SK-N-SH treated with all-trans-retinoic acid at 6 μM for 48 hours (cell line): ENCODE measurements around the gene MTERF1.
A peak's percentile ranks its signal among the peaks of the same experiment; 100 is the strongest.

Experiments used
- ATAC-seq: fragments of 200-7000 bp; cut with Tn5 transposase; 3 replicates; pipeline ENCODE4 v1.9.1; 2020; ENCODE audit warnings: mild to moderate bottlenecking, moderate library complexity
- ARNTL ChIP-seq: fragments of 450-650 bp; formaldehyde crosslinking; IDR thresholded peaks from 2 replicates; pipeline ENCODE4 v1.5.0; 2020; ENCODE audit warnings: low read depth, mild to moderate bottlenecking, moderate library complexity, borderline replicate concordance
- BACH2 ChIP-seq: fragments of 250-450 bp; sonication (Bioruptor Pico); IDR thresholded peaks from 2 replicates; pipeline ENCODE4 v1.9.0; 2021; ENCODE audit warnings: mild to moderate bottlenecking, borderline replicate concordance
- CREB5 ChIP-seq: fragments of 250-450 bp; sonication (Bioruptor Pico); IDR thresholded peaks from 2 replicates; pipeline ENCODE4 v1.5.1; 2020; ENCODE audit warnings: low read depth, mild to moderate bottlenecking, moderate library complexity
- CSRNP3 ChIP-seq: fragments of 250-450 bp; sonication (Bioruptor Pico); IDR thresholded peaks from 2 replicates; pipeline ENCODE4 v1.5.1; 2021; ENCODE audit warnings: mild to moderate bottlenecking, moderate library complexity
- GLIS3 ChIP-seq: fragments of 250-450 bp; sonication (Bioruptor Pico); IDR thresholded peaks from 2 replicates; pipeline ENCODE4 v1.5.0; 2020; ENCODE audit warnings: mild to moderate bottlenecking, moderate library complexity
- ISL1 ChIP-seq: fragments of 250-450 bp; sonication (Bioruptor Pico); IDR thresholded peaks from 2 replicates; pipeline ENCODE4 v2.1.2; 2022; ENCODE audit warnings: mild to moderate bottlenecking, moderate library complexity
- OSR1 ChIP-seq: fragments of 250-450 bp; sonication (Bioruptor Pico); IDR thresholded peaks from 2 replicates; pipeline ENCODE4 v1.8.0; 2022; ENCODE audit warnings: moderate library complexity, mild to moderate bottlenecking, inconsistent platforms
- PATZ1 ChIP-seq: fragments of 250-450 bp; sonication (Bioruptor Pico); IDR thresholded peaks from 2 replicates; pipeline ENCODE4 v1.8.0; 2020; ENCODE audit warnings: mild to moderate bottlenecking, moderate library complexity, borderline replicate concordance
- POU6F1 ChIP-seq: fragments of 250-450 bp; sonication (Bioruptor Pico); IDR thresholded peaks from 2 replicates; pipeline ENCODE4 v1.8.0; 2021; ENCODE audit warnings: low read depth, mild to moderate bottlenecking, moderate library complexity, borderline replicate concordance
- PPARA ChIP-seq: fragments of 250-450 bp; sonication (Bioruptor Pico); IDR thresholded peaks from 2 replicates; pipeline ENCODE4 v1.5.0; 2020; ENCODE audit warnings: mild to moderate bottlenecking, borderline replicate concordance
- RARB ChIP-seq: fragments of 250-450 bp; sonication (Bioruptor Pico); IDR thresholded peaks from 2 replicates; pipeline ENCODE4 v1.8.0; 2021; ENCODE audit warnings: mild to moderate bottlenecking, moderate library complexity
- SNAI2 ChIP-seq: fragments of 250-450 bp; sonication (Bioruptor Pico); IDR thresholded peaks from 2 replicates; pipeline ENCODE4 v1.5.0; 2020; ENCODE audit warnings: mild to moderate bottlenecking, moderate library complexity
- TCF4 ChIP-seq: fragments of 250-450 bp; sonication (Bioruptor Pico); IDR thresholded peaks from 2 replicates; pipeline ENCODE4 v1.8.0; 2021; ENCODE audit warnings: mild to moderate bottlenecking, moderate library complexity, borderline replicate concordance
- TOX ChIP-seq: fragments of 250-450 bp; sonication (Bioruptor Pico); IDR thresholded peaks from 2 replicates; pipeline ENCODE4 v1.8.0; 2021; ENCODE audit warnings: mild to moderate bottlenecking, moderate library complexity, borderline replicate concordance
- TSHZ2 ChIP-seq: fragments of 250-450 bp; sonication (Bioruptor Pico); IDR thresholded peaks from 2 replicates; pipeline ENCODE4 v1.5.0; 2020; ENCODE audit warnings: mild to moderate bottlenecking, moderate library complexity
- ZC3H10 ChIP-seq: fragments of 250-450 bp; sonication (Bioruptor Pico); IDR thresholded peaks from 2 replicates; pipeline ENCODE4 v1.5.1; 2021; ENCODE audit warnings: mild to moderate bottlenecking, moderate library complexity
- ZFP30 ChIP-seq: fragments of 450-650 bp; formaldehyde crosslinking; IDR thresholded peaks from 2 replicates; pipeline ENCODE4 v1.5.0; 2022; ENCODE audit warnings: mild to moderate bottlenecking, moderate library complexity
- ZNF565 ChIP-seq: fragments of 450-650 bp; formaldehyde crosslinking; conservative IDR thresholded peaks from 2 replicates; pipeline ENCODE4 v1.5.0; 2020; ENCODE audit warnings: low read depth, mild to moderate bottlenecking, moderate library complexity
- ZNF70 ChIP-seq: fragments of 450-650 bp; formaldehyde crosslinking; IDR thresholded peaks from 2 replicates; pipeline ENCODE4 v1.5.0; 2020; ENCODE audit warnings: mild to moderate bottlenecking, moderate library complexity
- ZNF8 ChIP-seq: fragments of 450-650 bp; formaldehyde crosslinking; IDR thresholded peaks from 2 replicates; pipeline ENCODE4 v1.5.0; 2020; ENCODE audit warnings: mild to moderate bottlenecking, moderate library complexity

Gene MTERF1

GRCh38 chr7:91913612-91914011 lies 33.1 kb upstream of the MTERF1 start:
- TF ChIP-seq ZNF8 = no peak
- no peak for TF ChIP-seq TCF4 (CRISPR knock-in tag)
- TF ChIP-seq PATZ1 (CRISPR knock-in tag) = no peak
- peak; percentile 24; the same call in 1 of the 3 replicates for ATAC-seq

GRCh38 chr7:91912494-91912893 lies 32.0 kb upstream of the MTERF1 start:
- ATAC-seq = no peak

GRCh38 chr7:91911121-91911520 lies 30.6 kb upstream of the MTERF1 start:
- TF ChIP-seq CSRNP3 (no peak), PATZ1 (CRISPR knock-in tag) (no peak), ZFP30 (CRISPR knock-in tag) (no peak), ISL1 (CRISPR knock-in tag) (no peak), TOX (CRISPR knock-in tag) (no peak), CREB5 (CRISPR knock-in tag) (no peak), BACH2 (CRISPR knock-in tag) (no peak), OSR1 (CRISPR knock-in tag) (no peak), PPARA (no peak), GLIS3 (CRISPR knock-in tag) (no peak), TCF4 (CRISPR knock-in tag) (no peak), SNAI2 (CRISPR knock-in tag) (no peak), ZNF8 (no peak), ZC3H10 (CRISPR knock-in tag) (no peak), ARNTL (CRISPR knock-in tag) (no peak), TSHZ2 (CRISPR knock-in tag) (no peak), ZNF70 (CRISPR knock-in tag) (no peak), POU6F1 (CRISPR knock-in tag) (no peak)
- no peak for ATAC-seq

More at GRCh38 chr7:91912494-91912893, 32.0 kb upstream of the MTERF1 start:
- no peak for TF ChIP-seq RARB (CRISPR knock-in tag)
- no peak for TF ChIP-seq ZNF565 (CRISPR knock-in tag)
- TF ChIP-seq BACH2 (CRISPR knock-in tag) = no peak
